Heart left ventricle (tissue), 16 donors: Measurements from ENCODE around the gene MRPL21. TPM values are rescaled to one million over a fixed set of nuclear protein-coding genes. Genes with fewer than 3 reads are reported as not detected.

Experiments
- ATAC-seq, 4 donors: fragments of 200-7000 bp; cut with Tn5 transposase; one replicate each; pipeline ENCODE4 v1.9.1; 2020 to 2022; ENCODE audit warnings: moderate library complexity in 4 of 4, mild to moderate bottlenecking in 3 of 4, moderate number of reproducible peaks in 1 of 4
- DNase-seq, 5 donors: peaks; one replicate each; pipeline ENCODE4 v3.0.0-alpha.2; 2020
- H3K27ac ChIP-seq, 12 donors: fragments of 200-600 bp; sonication (generic) in 4 of 12; one replicate each; pipeline versions ENCODE4 v1.5.0 to v1.8.0; 2016 to 2022; ENCODE audit warnings: mild to moderate bottlenecking in 2 of 12
- H3K27me3 ChIP-seq, 9 donors: fragments of 200-600 bp; sonication (generic) in 2 of 9; one replicate each; pipeline versions ENCODE4 v1.5.1 to v1.8.0; 2016 to 2022; ENCODE audit warnings: mild to moderate bottlenecking in 3 of 9
- H3K36me3 ChIP-seq, 9 donors: fragments of 200-600 bp; sonication (generic) in 2 of 9; one replicate each; pipeline versions ENCODE4 v1.5.0 to v1.8.0; 2018 to 2022; ENCODE audit warnings: mild to moderate bottlenecking in 2 of 9
- H3K4me1 ChIP-seq, 12 donors: fragments of 200-600 bp; sonication (generic) in 4 of 12; one replicate each; pipeline versions ENCODE4 v1.5.0 to v1.8.0; 2016 to 2022; ENCODE audit warnings: mild to moderate bottlenecking in 3 of 12
- H3K4me3 ChIP-seq, 12 donors: fragments of 200-600 bp; sonication (generic) in 4 of 12; one replicate each; pipeline versions ENCODE4 v1.5.0 to v1.8.0; 2017 to 2022; ENCODE audit warnings: mild to moderate bottlenecking in 9 of 12, moderate library complexity in 4 of 12
- H3K9me3 ChIP-seq, 12 donors: fragments of 200-600 bp; sonication (generic) in 4 of 12; one replicate each; pipeline versions ENCODE4 v1.5.0 to v1.8.0; 2016 to 2022; ENCODE audit warnings: mild to moderate bottlenecking in 1 of 12
- CTCF ChIP-seq, 12 donors: fragments of 200-600 bp; sonication (generic) in 4 of 12; IDR thresholded peaks; one replicate each; pipeline versions ENCODE4 v1.5.0 to v1.8.0; 2018 to 2022; ENCODE audit warnings: antibody characterized with exemption in 12 of 12, mild to moderate bottlenecking in 5 of 12
- POLR2A ChIP-seq, 2 donors: fragments of 450-650 bp; IDR thresholded peaks; one replicate each; pipeline ENCODE4 v1.6.1; 2017; ENCODE audit warnings: antibody characterized with exemption in 2 of 2, mild to moderate bottlenecking in 2 of 2, moderate library complexity in 2 of 2
- WGBS, 4 donors: extraction: QIAGEN DNeasy Blood & Tissue Kit in 2 of 4; methylation state at CpG; one replicate each; pipeline versions ENCODE4 v1.1.5 to v1.1.7; 2013 to 2018; 5-methylcytosine and 5-hydroxymethylcytosine counted together
- intact Hi-C, 10 donors: fragments of 100-400 bp; cut with DNase I; formaldehyde crosslinking; loops; one replicate each; pipeline versions ENCODE4 v1.11.1 to v1.14.2; 2022
- polyA plus RNA-seq, 2 donors: library from polyadenylated mRNA; stranded (reverse); fragments of 200-250 nt; gene quantifications; one replicate each; pipeline ENCODE4 v1.2.3, GENCODE V29; 2013
- total RNA-seq, 9 donors: library from RNA; depleted of rRNA in 2 of 9; stranded (reverse); fragments of >200 nt in 2 of 9; fragmentation: NEBNext Ultra II Directional in 3 of 9; extraction: Animal tissue kit (Norgen Biotek cat#: 25700) in 3 of 9; gene quantifications; one replicate each; pipeline versions ENCODE4 v1.1.0 to v1.2.4, GENCODE V29; 2016 to 2023
- donor health status: ischemic (EF 13 %, LVEDD 7.1; RV severe dilation, severe dysfunction).
- donor health status: healthy with polysubstance abuse.
- donor health status: DM: no; HTN: yes; CAD: no.
- donor health status: DM: no; HTN: no; CAD: no.
- donor health status: ischemic (EF 25% LVEDD 6.9; RV normal size, moderate dysfunction).
- donor health status: ischemic (EF 25% LVEDD 5.7; RV mildly dilated, moderate dysfunction).
- donor health status: healthy.
- donor health status: DM: yes; HTN: yes; CAD: no.
- donor health status: ischemic (EF 35%, LVEDD 5.7; RV mildly dilated, moderate dysfunction).
- donor health status: nonischemic (EF 11% LVEDD 7.7; RV severe dilation, severe dysfunction).
- donor health status: DM: yes; HTN: yes; CAD: no.
- donor health status: PGD.
- donor health status: ischemic (EF 29% LVEDD 5.4; RV normal size, mild dysfunction).
- donor health status: nonischemic (EF 23%, LVEDD 6.1; RV moderate dilation, normal function).

Gene MRPL21
- total and polyA plus RNA-seq, 11 donors: 59.9 to 230 (median 88.8) TPM

DNA sequence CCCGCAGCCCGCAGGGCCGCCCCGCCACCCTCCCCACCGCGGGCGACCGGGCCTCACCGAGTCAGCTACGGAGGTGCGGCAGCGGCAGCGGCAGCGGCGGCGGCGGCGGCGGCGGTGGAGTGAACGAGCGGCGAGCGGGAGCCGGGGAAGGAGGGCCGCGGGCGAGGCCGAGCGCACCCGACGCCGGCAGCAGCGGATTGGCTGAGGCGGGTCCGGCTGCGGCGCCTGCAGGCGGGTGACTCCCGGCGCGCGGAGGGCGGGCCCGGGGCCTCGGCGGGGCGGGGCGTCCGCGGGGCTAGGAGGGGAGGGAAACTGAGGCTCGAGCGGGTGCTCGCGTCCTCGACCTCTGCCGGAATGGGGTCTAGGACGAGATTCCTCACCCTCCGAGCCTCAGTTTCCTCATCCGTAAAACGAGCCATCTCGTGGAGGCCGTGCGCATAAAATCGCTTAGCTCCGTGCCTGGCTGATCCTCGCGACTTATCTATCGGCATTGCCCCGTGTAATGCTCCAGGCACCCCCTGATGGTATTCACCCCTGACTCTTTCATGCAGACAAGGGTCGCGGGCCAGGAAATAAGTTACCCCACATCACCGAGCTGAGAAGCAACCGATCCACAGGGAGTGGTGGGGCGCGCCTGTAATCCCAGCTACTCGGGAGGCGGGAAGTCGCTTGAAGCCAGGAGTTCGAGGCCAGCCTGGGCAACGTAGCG, 61.8 kb downstream of the MRPL21 start, which contains the start of gene CPT1A:
Gene CPT1A, minus strand, starts transcription at position 199 of the 709 bp plus-strand sequence. CDS start 26,442 bp downstream, outside the sequence.
- ATAC-seq (peak in 3 of 4 donors; percentile 44 to 68 (median 60)), DNase-seq (peak; percentile 81 to 92 (median 87))
- WGBS, 4 donors: 5 to 35% (median 7%) methylated on average over 14 to 82 of the region's 82 CpGs
- no peaks in the 10 kb centered on the region for H3K9me3 ChIP-seq
- no peaks in the 10 kb centered on the region for H3K27me3 ChIP-seq
- TF ChIP-seq POLR2A (IDR thresholded peaks at IDR 0.05) (peak in 1 of 2 donors; percentile 69), CTCF (IDR thresholded peaks at IDR 0.05) (no peak)
- peak within 1 kb of the TSS; percentile 76 to 96 (median 90) for H3K4me3 ChIP-seq
- H3K36me3 ChIP-seq: peaks cover 0 to 5% (median 0%) of the 10 kb centered on the region in 9 donors
- H3K4me1 ChIP-seq: peaks cover 11 to 69% (median 54%) of the 10 kb centered on the region in 12 donors
- peak within 1 kb of the TSS; percentile 86 to 97 (median 94) for H3K27ac ChIP-seq
- intact Hi-C loops: loop anchor here in 5 of 10 donors (2.0 to 5.0 kb wide), 5 partner anchors 35 to 60 kb away; partner anchors contain the start of genes IGHMBP2 (in 1 of the 5) and MRPL21 (in 1 of the 5)

Other genes starting within 250 kb of the MRPL21 start
- gene GAL, start 219.3 kb downstream of the MRPL21 start, total RNA-seq: 1 to 10 TPM in 2 of 9 donors, under 1 TPM in 2, not detected in 5; 0.35 to 2.7 (median 0.73) TPM
- 1 to 10 TPM in 1 of 2 donors, not detected in 1; 7.0 TPM for gene GAL, start 219.3 kb downstream of the MRPL21 start, polyA plus RNA-seq
- 1 to 10 TPM in 2 of 9 donors, under 1 TPM in 6, not detected in 1; 0.12 to 2.0 (median 0.55) TPM for gene TESMIN, start 152.3 kb downstream of the MRPL21 start, total RNA-seq
- under 1 TPM; 0.15 to 0.34 TPM for gene TESMIN, start 152.3 kb downstream of the MRPL21 start, polyA plus RNA-seq
- 100 to 1,000 TPM in 1 of 9 donors, 10 to 100 TPM in 8; 33.0 to 116 (median 51.9) TPM for gene CPT1A, start 61.9 kb downstream of the MRPL21 start, total RNA-seq
- 10 to 100 TPM; 20.9 to 38.5 TPM for gene CPT1A, start 61.9 kb downstream of the MRPL21 start, polyA plus RNA-seq
- 10 to 100 TPM in 6 of 9 donors, 1 to 10 TPM in 3; 8.3 to 18.9 (median 13.7) TPM for gene IGHMBP2, start 59 bp upstream of the MRPL21 start, total RNA-seq
- gene IGHMBP2, start 59 bp upstream of the MRPL21 start, polyA plus RNA-seq: 10 to 100 TPM; 10.3 to 12.6 TPM
- gene MRGPRD, start 77.2 kb upstream of the MRPL21 start, total RNA-seq: not detected
- gene MRGPRD, start 77.2 kb upstream of the MRPL21 start, polyA plus RNA-seq: not detected
- gene MRGPRF, start 109.4 kb upstream of the MRPL21 start, total RNA-seq: 10 to 100 TPM in 1 of 9 donors, 1 to 10 TPM in 8; 1.6 to 13.1 (median 3.3) TPM
- gene MRGPRF, start 109.4 kb upstream of the MRPL21 start, polyA plus RNA-seq: 1 to 10 TPM; 4.2 to 4.9 TPM
- 10 to 100 TPM in 3 of 9 donors, 1 to 10 TPM in 6; 4.1 to 17.6 (median 7.5) TPM for gene TPCN2, start 145.1 kb upstream of the MRPL21 start, total RNA-seq
- gene TPCN2, start 145.1 kb upstream of the MRPL21 start, polyA plus RNA-seq: 10 to 100 TPM in 1 of 2 donors, 1 to 10 TPM in 1; 4.8 to 11.1 TPM